Smooth muscle cell (in vitro differentiated cells): ENCODE data around the gene RNH1. TPM values are rescaled to one million over a fixed set of nuclear protein-coding genes. Genes with fewer than 3 reads are reported as not detected.

Experiments used
- DNase-seq: peaks from one replicate; lab custom pipeline; 2025; ENCODE audit not compliant: unreplicated experiment; lab: John Stamatoyannopoulos, UW
- H2AFZ ChIP-seq: fragments of 200-600 bp; sonication (generic); 2 replicates; pipeline ENCODE4 v1.6.0; 2016; ENCODE audit warnings: antibody characterized with exemption, low read depth, mild to moderate bottlenecking
- H3F3A ChIP-seq: fragments of 200-600 bp; sonication (generic); 2 replicates; pipeline ENCODE4 v1.6.0; 2017; ENCODE audit warnings: antibody characterized with exemption, low read depth
- H3K27ac ChIP-seq: fragments of 200-600 bp; sonication (generic); 2 replicates; pipeline ENCODE4 v1.5.1; 2016; ENCODE audit warnings: low read depth, mild to moderate bottlenecking
- H3K27me3 ChIP-seq: fragments of 200-600 bp; sonication (generic); 2 replicates; pipeline ENCODE4 v1.6.1; 2016; ENCODE audit warnings: low read depth, mild to moderate bottlenecking
- H3K36me3 ChIP-seq: fragments of 200-600 bp; sonication (generic); 2 replicates; pipeline ENCODE4 v1.5.1; 2016; ENCODE audit warnings: low read depth
- H3K4me1 ChIP-seq: fragments of 200-600 bp; sonication (generic); 2 replicates; pipeline ENCODE4 v1.5.1; 2016; ENCODE audit warnings: low read depth
- H3K4me2 ChIP-seq: fragments of 200-600 bp; sonication (generic); 2 replicates; pipeline ENCODE4 v1.6.0; 2016; ENCODE audit warnings: mild to moderate bottlenecking
- H3K4me3 ChIP-seq: fragments of 200-600 bp; sonication (generic); 2 replicates; pipeline ENCODE4 v1.5.1; 2016; ENCODE audit warnings: mild to moderate bottlenecking
- H3K79me2 ChIP-seq: fragments of 200-600 bp; sonication (generic); 2 replicates; pipeline ENCODE4 v1.6.0; 2016; ENCODE audit warnings: low read depth, mild to moderate bottlenecking
- H3K9ac ChIP-seq: fragments of 200-600 bp; sonication (generic); 2 replicates; pipeline ENCODE4 v1.6.0; 2016; ENCODE audit warnings: low read depth
- H3K9me3 ChIP-seq: fragments of 200-600 bp; sonication (generic); replicated peaks from 2 replicates; pipeline ENCODE4 v1.5.1; 2016; ENCODE audit warnings: low read depth
- H4K20me1 ChIP-seq: fragments of 200-600 bp; sonication (generic); 2 replicates; pipeline ENCODE4 v1.6.0; 2016; ENCODE audit warnings: low read depth
- CTCF ChIP-seq: fragments of 200-600 bp; sonication (generic); IDR thresholded peaks from 2 replicates; pipeline ENCODE4 v1.5.1; 2017; ENCODE audit warnings: borderline replicate concordance, mild to moderate bottlenecking, antibody characterized with exemption; ENCODE audit not compliant: insufficient read depth, poor library complexity, severe bottlenecking
- WGBS: methylation state at CpG from one replicate; pipeline ENCODE4 v1.1.7; 2016; ENCODE audit warnings: low lambda C conversion rate; 5-methylcytosine and 5-hydroxymethylcytosine counted together
- polyA plus RNA-seq: library from polyadenylated mRNA; unstranded; fragments of >200 nt; fragmentation: Nextera tagmentation; extraction: Ambion mirVana; gene quantifications from 2 replicates; pipeline ENCODE4 v1.2.1, GENCODE V29; 2016
- total RNA-seq: library from RNA; depleted of rRNA; stranded (reverse); fragments of >200 nt; gene quantifications from 2 replicates; pipeline ENCODE4 v1.2.3, GENCODE V29; 2014

RNH1 gene
- total RNA-seq, result 91.3 and 106 TPM in 2 replicates
- 242 and 243 TPM in 2 replicates for polyA plus RNA-seq

GRCh38 chr11:506995-507726 is at the start of gene RNH1:
Gene RNH1 (minus strand): TSS chr11:507242. CDS start chr11:502162, 5,080 bp downstream.
- peaks cover 12% of the 10 kb centered on the region for H4K20me1 ChIP-seq
- H3K9ac ChIP-seq, result peak within 1 kb of the TSS; percentile 99
- H3K4me3 ChIP-seq, result peak within 1 kb of the TSS; percentile 75
- under 1% methylated on average over 68 of the region's 93 CpGs for WGBS
- H2AFZ ChIP-seq, result no peak within 1 kb of the TSS
- no peaks in the 10 kb centered on the region for H3K9me3 ChIP-seq
- DNase-seq, result peak; percentile 100
- H3K79me2 ChIP-seq, result peaks cover 42% of the 10 kb centered on the region
- no peaks in the 10 kb centered on the region for H3K36me3 ChIP-seq
- peak within 1 kb of the TSS; percentile 95 for H3K4me2 ChIP-seq
- no peak for TF ChIP-seq CTCF
- H3K27ac ChIP-seq, result peak within 1 kb of the TSS; percentile 99
- H3K27me3 ChIP-seq, result no peaks in the 10 kb centered on the region
- no peaks in the 10 kb centered on the region for H3F3A ChIP-seq
- peaks cover 9% of the 10 kb centered on the region for H3K4me1 ChIP-seq

GRCh38 chr11:555780-556661 is 49.0 kb upstream of the RNH1 start:
- TF ChIP-seq CTCF, result no peak
- Histone ChIP-seq H3K4me1 (peaks cover 8% of the 10 kb centered on the region), H3K4me2 (peak overlapping the region; percentile 80), H2AFZ (no peak overlapping the region), H4K20me1 (no peaks in the 10 kb centered on the region), H3K36me3 (no peaks in the 10 kb centered on the region), H3K79me2 (no peaks in the 10 kb centered on the region), H3K9me3 (no peaks in the 10 kb centered on the region), H3F3A (no peaks in the 10 kb centered on the region), H3K27ac (no peak overlapping the region), H3K9ac (no peak overlapping the region), H3K27me3 (peaks cover 58% of the 10 kb centered on the region), H3K4me3 (peak overlapping the region; percentile 41)
- no peak for DNase-seq
- WGBS, result 11% methylated on average over 58 of the region's 104 CpGs

- Histone ChIP-seq H4K20me1 (no peaks in the 10 kb centered on the region), H3F3A (no peaks in the 10 kb centered on the region), H3K36me3 (no peaks in the 10 kb centered on the region), H3K4me2 (peak overlapping the region; percentile 80), H3K4me1 (peaks cover 8% of the 10 kb centered on the region), H2AFZ (no peak overlapping the region), H3K4me3 (peak overlapping the region; percentile 41), H3K27ac (no peak overlapping the region), H3K27me3 (peaks cover 58% of the 10 kb centered on the region), H3K9ac (no peak overlapping the region), H3K9me3 (no peaks in the 10 kb centered on the region), H3K79me2 (no peaks in the 10 kb centered on the region)
- TF ChIP-seq CTCF, result no peak
- no peak for DNase-seq
- 3% methylated on average over 31 of the region's 57 CpGs for WGBS
These were observed 48.3 kb upstream of the RNH1 start for GRCh38 chr11:555227-555779.
